HL-60/S4 treated with retinoic acid at 250 ng/mL for 4 days and 3 days (cell line): ENCODE measurements around the gene GHRL.

Experiments
- in situ Hi-C: fragments of 300-500 bp; cut with MboI; formaldehyde crosslinking; loops from 2 replicates; pipeline ENCODE4 v1.7.0; 2022; ENCODE audit warnings: low sequenced_read_pairs

GHRL gene

GRCh38 chr3:10328460-10329071 is 35.8 kb upstream of the GHRL start:
- in situ Hi-C loops: no loop called here

- in situ Hi-C loops: no loop called here
Measured at GRCh38 chr3:10327592-10327991, 34.8 kb upstream of the GHRL start.

DNA sequence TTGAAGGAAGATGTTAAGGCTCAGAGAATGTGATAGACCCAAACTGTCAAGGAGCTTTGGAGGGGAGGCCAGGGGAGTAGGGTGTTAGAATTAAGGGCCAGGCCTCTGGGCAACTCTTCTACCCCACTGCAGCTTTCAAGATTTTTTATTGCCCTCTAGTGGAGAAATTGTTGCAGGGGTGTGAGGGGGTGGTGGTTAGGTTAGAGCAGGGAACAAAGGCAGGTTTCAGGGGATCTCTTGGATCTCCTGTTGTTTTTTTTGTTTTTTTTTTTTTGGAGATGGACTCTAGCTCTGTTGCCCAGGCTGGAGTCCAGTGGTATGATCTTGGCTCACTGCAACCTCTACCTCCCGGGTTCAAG is 29.6 kb upstream of the GHRL start:
- in situ Hi-C loops: no loop called here

DNA sequence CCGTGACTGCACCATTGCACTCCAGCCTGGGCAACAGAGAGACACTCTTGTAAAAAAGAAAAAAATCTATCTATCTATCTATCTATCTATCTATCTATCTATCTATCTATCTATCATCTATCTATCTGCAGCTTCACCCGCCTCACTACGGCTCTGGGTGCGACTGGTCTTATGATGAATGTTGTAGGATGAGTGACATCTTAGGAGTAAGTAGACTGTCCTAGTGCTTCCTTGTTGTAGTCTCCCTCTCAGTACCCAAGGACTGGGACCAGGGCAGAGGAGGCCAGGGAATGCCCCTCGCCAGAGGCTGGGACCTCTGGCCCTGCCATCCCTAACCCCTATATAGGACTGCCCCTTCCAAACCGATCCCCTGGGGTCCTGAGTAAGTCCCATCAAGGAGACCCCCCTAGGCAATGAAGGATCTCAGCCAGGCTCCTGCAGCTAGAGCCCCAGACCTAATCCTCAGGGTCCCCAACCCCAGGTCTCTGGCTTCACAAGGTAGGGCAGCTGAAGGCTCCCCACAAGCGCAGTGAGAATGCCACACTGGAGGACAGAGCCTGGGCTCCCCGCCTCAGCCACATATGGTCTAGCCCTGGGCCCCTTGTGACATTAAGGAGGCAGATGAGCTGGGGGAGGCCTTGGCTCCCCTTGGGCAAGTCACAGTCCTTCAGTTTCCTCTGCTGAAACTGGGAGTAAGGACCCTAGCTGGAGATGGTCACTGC is 29.0 kb upstream of the GHRL start:
- in situ Hi-C loops: no loop called here

GRCh38 chr3:10320320-10320677 is 27.6 kb upstream of the GHRL start:
- in situ Hi-C loops: no loop called here

- in situ Hi-C loops: no loop called here
Measured at GRCh38 chr3:10319804-10320203, 27.1 kb upstream of the GHRL start.

- in situ Hi-C loops: no loop called here
Measured at GRCh38 chr3:10319251-10319650, 26.5 kb upstream of the GHRL start.

DNA sequence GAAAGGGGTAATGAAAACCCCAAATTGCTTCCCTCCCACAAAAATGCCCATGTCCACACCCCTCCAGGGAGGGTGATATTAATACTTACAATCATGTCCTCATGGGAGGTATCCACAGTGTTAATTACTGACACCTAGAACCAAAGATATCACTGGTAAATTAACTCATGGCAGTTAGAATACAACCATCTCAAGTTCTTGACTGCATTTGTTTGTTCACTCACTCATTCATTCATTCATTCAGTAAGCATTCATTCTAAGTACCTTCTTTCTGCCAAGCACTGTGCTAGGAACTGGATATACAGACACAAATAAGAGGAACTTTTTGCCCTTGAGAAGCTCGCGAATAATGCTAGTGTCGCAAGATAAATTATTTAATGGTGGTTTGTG is 25.2 kb upstream of the GHRL start:
- in situ Hi-C loops: no loop called here

DNA sequence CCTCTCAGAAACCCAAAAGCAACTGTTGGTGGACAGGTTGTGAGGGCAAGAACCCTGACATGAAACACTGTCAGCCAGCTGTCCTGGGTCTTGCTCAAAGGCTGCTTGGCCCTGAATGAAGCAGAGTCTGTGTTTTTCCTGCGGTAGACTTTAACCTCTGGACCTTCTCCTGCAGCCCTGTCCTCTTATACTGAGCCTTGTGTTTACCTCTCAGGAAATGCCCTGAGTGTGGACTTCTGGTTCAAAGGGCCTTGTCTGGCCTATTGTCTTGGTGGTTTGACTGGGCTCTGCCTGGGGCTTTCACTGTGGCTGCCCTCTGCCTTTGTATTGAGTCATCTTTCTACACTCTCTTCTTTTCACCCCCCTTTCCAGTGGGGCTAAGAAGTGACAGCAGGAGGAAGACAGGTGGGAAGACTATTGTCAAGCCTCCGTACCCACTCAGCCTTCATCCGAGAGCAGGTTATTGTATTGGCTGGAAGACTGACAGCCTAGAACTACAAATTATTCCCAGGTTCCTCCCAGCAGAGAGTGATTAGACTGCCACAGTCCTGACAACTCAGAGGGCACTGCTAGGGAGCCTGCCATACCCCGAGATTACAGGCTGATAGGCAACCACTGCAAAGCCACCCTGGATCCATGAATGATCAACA is 24.7 kb upstream of the GHRL start:
- in situ Hi-C loops: no loop called here

DNA sequence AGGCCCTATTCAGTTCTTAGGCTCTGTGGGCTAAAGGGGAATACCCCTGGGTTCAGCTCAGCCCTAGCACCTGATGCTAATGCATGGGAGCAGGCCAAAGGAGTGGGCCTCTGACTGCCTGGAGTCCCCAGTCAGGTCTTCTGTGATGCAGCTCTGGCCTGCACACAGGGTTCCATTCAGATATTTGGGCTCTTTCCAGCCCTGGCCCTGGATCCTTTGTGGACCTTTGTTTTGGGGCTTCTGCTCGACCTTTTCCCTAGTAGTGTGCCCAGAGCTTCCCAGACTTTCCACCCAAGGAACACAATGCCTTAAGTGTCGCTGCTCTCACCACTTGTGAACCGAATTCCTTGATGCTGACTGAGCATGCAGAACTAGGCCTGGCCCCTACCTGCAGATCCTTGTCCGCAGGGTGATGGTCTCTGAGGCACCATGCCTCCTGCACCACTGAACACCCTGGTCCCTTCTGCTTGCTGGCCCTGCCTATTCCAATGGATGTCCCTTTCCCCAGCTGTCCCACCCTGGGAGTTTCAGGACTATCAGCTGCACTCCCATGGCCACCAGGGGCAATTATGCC is 23.1 kb upstream of the GHRL start:
- in situ Hi-C loops: no loop called here

- in situ Hi-C loops: no loop called here
Measured at GRCh38 chr3:10315101-10315500, 22.4 kb upstream of the GHRL start.

DNA sequence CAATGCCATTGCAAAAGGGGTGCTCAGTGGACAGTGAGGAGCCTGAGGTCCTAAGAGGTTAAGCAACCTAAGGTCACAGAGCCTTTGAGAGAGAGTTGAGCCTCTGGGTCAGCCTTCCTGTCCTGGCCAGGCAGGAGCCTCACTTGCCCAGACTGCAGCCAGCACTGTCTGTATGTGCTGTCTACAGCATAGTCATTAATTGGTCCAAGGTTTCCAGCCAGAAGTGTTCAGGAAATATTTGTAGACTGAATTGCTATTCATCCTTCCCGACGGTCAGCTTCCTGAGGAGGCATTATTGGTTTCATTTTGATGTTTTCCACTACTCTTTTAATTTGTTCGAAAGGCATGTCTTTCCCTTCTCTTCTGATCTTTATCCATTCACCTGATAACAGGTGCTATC is 20.1 kb upstream of the GHRL start:
- in situ Hi-C loops: no loop called here

- in situ Hi-C loops: no loop called here
Measured at GRCh38 chr3:10312391-10312790, 19.6 kb upstream of the GHRL start.

GRCh38 chr3:10311710-10312109 is 19.0 kb upstream of the GHRL start:
- in situ Hi-C loops: no loop called here

DNA sequence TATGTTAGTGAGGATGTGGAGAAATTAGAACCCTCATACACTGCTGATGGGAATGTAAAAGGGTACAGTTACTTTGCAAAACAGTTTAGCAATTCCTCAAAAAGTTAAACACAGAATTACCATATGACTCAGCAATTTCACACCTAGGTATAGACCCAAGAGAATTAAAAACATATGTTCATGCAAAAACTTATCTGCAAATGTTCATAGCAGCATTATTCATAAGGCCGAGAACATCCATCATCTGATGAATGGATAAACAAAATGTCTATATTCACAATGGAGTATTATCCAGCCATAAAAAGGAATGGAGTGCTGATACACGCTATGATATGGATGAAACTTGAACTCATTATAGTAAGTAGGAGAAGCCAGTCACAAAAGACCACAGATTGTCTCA is 17.8 kb upstream of the GHRL start:
- in situ Hi-C loops: no loop called here

DNA sequence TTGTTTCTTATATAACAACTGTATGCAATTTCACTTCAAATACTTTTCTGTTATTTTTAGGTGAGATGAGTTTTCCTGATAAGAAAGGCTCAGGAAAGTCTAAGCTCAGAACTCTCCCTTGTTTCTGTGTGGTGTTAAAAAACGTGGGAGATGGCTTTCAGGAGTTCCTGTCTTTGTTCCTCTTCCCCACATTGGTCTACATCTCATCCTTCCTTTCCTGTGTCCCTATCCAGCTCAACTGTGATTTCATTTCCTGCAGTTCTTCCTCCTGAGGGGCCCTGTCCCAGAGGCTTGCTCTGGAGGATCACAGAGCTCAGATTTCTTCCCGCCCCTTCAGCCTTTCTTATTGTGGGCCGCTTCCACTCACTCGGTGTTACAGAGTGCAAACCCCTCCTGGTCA is 17.0 kb upstream of the GHRL start:
- in situ Hi-C loops: no loop called here

GRCh38 chr3:10308678-10309077 is 15.9 kb upstream of the GHRL start:
- in situ Hi-C loops: no loop called here

DNA sequence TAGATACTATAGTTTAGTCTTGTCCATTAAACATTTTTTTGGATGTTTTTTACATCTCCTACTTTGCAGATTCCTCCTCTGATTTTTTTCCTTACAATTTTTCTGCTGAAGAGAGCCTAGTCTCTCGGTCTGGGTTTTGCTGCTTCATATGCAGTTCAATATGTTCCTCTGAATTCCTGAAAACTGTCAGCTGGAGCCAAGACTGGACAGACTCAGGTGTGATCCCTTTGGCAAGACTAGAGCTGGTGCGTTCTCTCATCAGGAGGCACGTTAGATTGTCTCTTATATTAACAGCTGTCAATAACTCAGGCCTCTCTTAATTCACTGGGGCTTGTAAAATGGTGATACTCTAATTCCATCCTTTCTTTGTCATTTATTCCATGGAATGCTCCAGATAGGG is 13.4 kb upstream of the GHRL start:
- in situ Hi-C loops: no loop called here

- in situ Hi-C loops: no loop called here
Measured at GRCh38 chr3:10305331-10305902, 12.7 kb upstream of the GHRL start.

- in situ Hi-C loops: no loop called here
Measured at GRCh38 chr3:10304905-10305304, 12.2 kb upstream of the GHRL start.

DNA sequence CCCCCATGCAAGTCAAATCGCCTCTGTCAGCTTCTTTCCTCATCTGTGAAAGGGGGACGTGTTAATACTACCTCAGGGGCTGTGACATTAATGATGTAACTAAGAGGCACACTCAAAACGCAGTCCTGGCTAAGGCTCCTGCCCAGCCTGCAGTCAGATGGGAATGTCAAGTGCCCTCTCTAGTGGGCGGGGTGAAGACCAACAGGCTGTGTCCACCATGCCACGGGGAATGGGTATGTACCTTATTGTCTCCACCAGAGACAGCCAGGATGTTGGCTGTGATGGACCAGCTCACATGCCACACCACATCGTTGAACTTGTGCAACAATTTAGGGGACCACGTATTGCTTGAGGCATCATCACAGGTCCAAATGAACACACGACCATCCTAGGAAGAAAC is 11.0 kb upstream of the GHRL start:
- in situ Hi-C loops: no loop called here

DNA sequence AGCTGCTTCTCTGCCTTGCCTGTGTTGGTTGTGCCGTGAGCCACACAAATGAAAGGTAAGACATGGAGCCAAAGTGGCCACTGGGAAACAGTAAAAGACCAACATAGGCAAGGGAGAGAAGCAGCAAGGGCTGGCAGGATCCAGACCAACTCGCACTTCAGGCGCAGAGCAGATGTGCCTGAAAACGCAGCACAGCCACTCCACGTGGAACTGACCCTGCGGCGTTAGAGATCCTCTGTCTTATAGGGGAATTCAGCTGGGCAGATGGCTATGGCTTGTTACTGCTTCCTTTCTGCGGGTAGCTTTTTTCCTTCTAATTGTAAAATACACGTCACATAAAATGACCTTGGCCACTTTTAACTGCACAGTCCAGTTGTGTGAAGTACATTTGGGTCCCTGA is 10.4 kb upstream of the GHRL start:
- in situ Hi-C loops: no loop called here
